Parathyroid adenoma (tissue), 2 donors: Measurements from ENCODE around the gene DISP2.

Experiments used
- H2AFZ ChIP-seq: fragments of 300-600 bp; sonication (generic); one replicate; pipeline ENCODE4 v1.7.0; 2017; ENCODE audit warnings: antibody characterized with exemption, mild to moderate bottlenecking
- H3K27ac ChIP-seq: fragments of 300-600 bp; sonication (generic); one replicate; pipeline ENCODE4 v1.7.0; 2017
- H3K27me3 ChIP-seq: fragments of 300-600 bp; sonication (generic); one replicate; pipeline ENCODE4 v1.7.0; 2017; ENCODE audit warnings: low read length; ENCODE audit not compliant: control insufficient read depth, insufficient read depth
- H3K36me3 ChIP-seq: fragments of 300-600 bp; sonication (generic); one replicate; pipeline ENCODE4 v1.7.0; 2017; ENCODE audit warnings: low read length; ENCODE audit not compliant: control insufficient read depth, insufficient read depth
- H3K4me1 ChIP-seq: fragments of 300-600 bp; sonication (generic); one replicate; pipeline ENCODE4 v1.7.0; 2017; ENCODE audit warnings: control low read depth
- H3K4me2 ChIP-seq: fragments of 300-600 bp; sonication (generic); one replicate; pipeline ENCODE4 v1.7.0; 2017; ENCODE audit warnings: low read length
- H3K4me3 ChIP-seq: fragments of 300-600 bp; sonication (generic); one replicate; pipeline ENCODE4 v1.7.0; 2017; ENCODE audit warnings: low read depth, low read length
- H3K79me2 ChIP-seq: fragments of 300-600 bp; sonication (generic); one replicate; pipeline ENCODE4 v1.7.0; 2017; ENCODE audit warnings: control low read depth
- H3K9ac ChIP-seq: fragments of 300-600 bp; sonication (generic); one replicate; pipeline ENCODE4 v1.7.0; 2017; ENCODE audit warnings: mild to moderate bottlenecking
- H3K9me3 ChIP-seq: fragments of 300-600 bp; sonication (generic); one replicate; pipeline ENCODE4 v1.7.0; 2017; ENCODE audit warnings: low read length; ENCODE audit not compliant: control insufficient read depth
- CTCF ChIP-seq: fragments of 300-600 bp; sonication (generic); IDR thresholded peaks from one replicate; pipeline ENCODE4 v1.7.0; 2017; ENCODE audit warnings: antibody characterized with exemption, mild to moderate bottlenecking
- donor health status: primary hyperparathyroidism.

DISP2 gene

GRCh38 chr15:40389824-40390595 is 32.0 kb downstream of the DISP2 start:
- H3K27ac ChIP-seq, result no peak overlapping the region
- H3K9ac ChIP-seq, result no peak overlapping the region
- no peaks in the 10 kb centered on the region for H3K36me3 ChIP-seq
- H3K79me2 ChIP-seq, result no peaks in the 10 kb centered on the region
- H3K4me2 ChIP-seq, result no peak overlapping the region
- H3K4me1 ChIP-seq, result no peaks in the 10 kb centered on the region
- no peak overlapping the region for H3K4me3 ChIP-seq
- H2AFZ ChIP-seq, result no peak overlapping the region
- TF ChIP-seq CTCF, result no peak
- no peaks in the 10 kb centered on the region for H3K27me3 ChIP-seq
- no peaks in the 10 kb centered on the region for H3K9me3 ChIP-seq

- no peaks in the 10 kb centered on the region for H3K79me2 ChIP-seq
- no peaks in the 10 kb centered on the region for H3K27me3 ChIP-seq
- no peaks in the 10 kb centered on the region for H3K4me1 ChIP-seq
- no peak overlapping the region for H3K4me2 ChIP-seq
- TF ChIP-seq CTCF, result no peak
- H3K9me3 ChIP-seq, result no peaks in the 10 kb centered on the region
- H3K9ac ChIP-seq, result no peak overlapping the region
- no peaks in the 10 kb centered on the region for H3K36me3 ChIP-seq
- H2AFZ ChIP-seq, result no peak overlapping the region
- no peak overlapping the region for H3K4me3 ChIP-seq
- no peak overlapping the region for H3K27ac ChIP-seq
These were observed 35.2 kb downstream of the DISP2 start for GRCh38 chr15:40392986-40393948.

- Histone ChIP-seq H3K27me3 (no peaks in the 10 kb centered on the region), H3K27ac (no peak overlapping the region), H3K4me1 (no peaks in the 10 kb centered on the region), H3K9ac (no peak overlapping the region), H3K9me3 (no peaks in the 10 kb centered on the region), H3K4me3 (no peak overlapping the region), H2AFZ (no peak overlapping the region), H3K36me3 (no peaks in the 10 kb centered on the region), H3K4me2 (no peak overlapping the region), H3K79me2 (no peaks in the 10 kb centered on the region)
- TF ChIP-seq CTCF, result no peak
These were observed 39.8 kb downstream of the DISP2 start for GRCh38 chr15:40397688-40398412.

GRCh38 chr15:40398413-40398873 is 40.4 kb downstream of the DISP2 start:
- Histone ChIP-seq H3K27me3 (no peaks in the 10 kb centered on the region), H3K9me3 (no peaks in the 10 kb centered on the region), H2AFZ (no peak overlapping the region), H3K27ac (no peak overlapping the region), H3K4me2 (no peak overlapping the region), H3K4me3 (no peak overlapping the region), H3K9ac (no peak overlapping the region), H3K4me1 (no peaks in the 10 kb centered on the region), H3K79me2 (no peaks in the 10 kb centered on the region), H3K36me3 (no peaks in the 10 kb centered on the region)
- no peak for TF ChIP-seq CTCF
